ENCODE results near the gene TTC1.
"Not testable (repeated sequence)": the region's sequence is repeated elsewhere in the genome, so short reads cannot be mapped to it uniquely, and the experiment has no call there.

TTC1 gene

GRCh38 chr5:160001457-160001856 is 7.5 kb upstream of the TTC1 start:
- no peak for DNase-seq

DNA sequence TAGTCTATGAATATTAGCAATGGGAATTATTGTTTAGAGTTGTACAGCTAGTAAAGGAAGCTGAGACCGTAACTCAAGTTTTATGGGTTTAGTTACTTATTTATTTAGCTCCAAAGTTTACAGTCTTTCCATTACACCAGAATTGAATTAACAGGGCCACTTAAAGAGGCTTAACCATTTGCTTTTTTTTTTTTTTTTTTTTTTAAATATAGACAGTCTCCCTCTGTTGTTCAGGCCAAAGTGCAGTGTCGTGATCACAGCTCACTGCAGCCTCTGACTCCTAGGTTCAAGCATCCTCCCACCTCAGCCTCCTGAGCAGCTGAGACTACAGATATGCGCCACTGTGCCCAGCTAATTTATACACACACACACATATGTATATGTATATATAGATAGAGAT is 1.4 kb upstream of the TTC1 start:
- no peak for DNase-seq

- DNase-seq, result peak; percentile 7
Measured at GRCh38 chr5:160008529-160008876, 436 bp upstream of the TTC1 start.

DNA sequence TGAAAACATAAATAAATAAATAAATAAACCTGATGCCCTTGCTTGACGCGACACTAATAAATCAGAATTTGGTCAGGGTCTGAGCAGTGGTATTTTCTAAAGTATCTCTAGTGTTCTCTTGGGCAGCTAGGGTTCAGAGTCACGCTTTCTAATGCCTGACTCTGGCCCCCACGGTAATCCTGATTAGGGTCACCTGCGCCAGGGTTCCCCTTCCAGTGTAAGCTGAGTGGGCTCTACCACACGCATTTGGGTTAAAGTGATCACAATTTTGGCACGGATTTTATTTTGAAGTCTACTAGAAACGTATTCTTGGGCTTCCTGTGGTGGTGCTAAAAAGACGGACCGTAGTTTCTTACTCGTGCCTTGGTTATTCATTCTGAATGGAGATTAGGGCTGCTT is 651 bp downstream of the TTC1 start:
- no peak for DNase-seq

GRCh38 chr5:160011471-160011870 is 2.5 kb downstream of the TTC1 start:
- no peak for DNase-seq

DNA sequence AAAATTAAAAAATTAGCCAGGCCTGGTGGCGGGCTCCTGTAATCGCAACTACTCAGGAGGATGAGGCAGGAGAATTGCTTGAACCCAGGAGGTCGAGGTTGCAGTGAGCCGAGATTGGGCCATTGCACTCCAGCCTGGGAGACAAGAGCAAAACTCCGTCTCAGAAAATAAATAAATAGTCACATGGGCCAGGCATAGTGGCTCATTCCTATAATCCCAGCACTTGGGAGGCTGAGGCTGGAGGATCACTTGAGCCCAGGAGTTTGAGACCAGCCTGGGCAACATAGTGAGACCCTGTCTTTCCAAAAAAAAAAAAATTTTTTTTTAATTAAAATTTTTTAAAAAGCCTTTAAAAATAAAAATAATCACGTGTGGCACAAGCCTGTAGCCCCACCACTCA is 5.3 kb downstream of the TTC1 start:
- not testable (repeated sequence) for DNase-seq

GRCh38 chr5:160018945-160019625 is 10.1 kb downstream of the TTC1 start:
- DNase-seq, result no peak

DNA sequence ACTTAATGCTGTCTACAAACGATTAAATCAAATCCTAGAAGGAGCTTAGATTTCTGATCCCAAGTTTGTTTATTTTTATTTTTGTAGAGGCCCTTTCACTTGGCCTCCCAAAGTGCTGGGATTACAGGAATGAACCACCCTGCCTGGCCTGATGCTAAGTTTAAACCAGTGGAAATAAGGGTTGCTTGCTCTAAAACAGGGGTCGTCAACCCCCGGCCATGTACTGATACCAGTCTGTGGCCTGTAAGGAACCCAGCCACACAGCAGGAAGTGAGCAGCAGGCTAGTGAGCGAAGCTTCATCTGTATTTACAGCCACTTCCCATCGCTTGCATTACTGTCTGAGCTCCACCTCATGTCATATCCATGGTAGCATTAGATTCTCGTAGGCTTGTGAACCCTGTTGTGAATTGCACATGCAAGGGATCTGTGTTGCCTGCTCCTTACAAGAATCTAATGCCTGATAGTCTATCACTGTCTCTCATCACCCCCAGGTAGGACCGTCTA is 11.4 kb downstream of the TTC1 start:
- DNase-seq, result no peak

GRCh38 chr5:160020964-160021363 is 12.0 kb downstream of the TTC1 start:
- DNase-seq, result no peak

DNA sequence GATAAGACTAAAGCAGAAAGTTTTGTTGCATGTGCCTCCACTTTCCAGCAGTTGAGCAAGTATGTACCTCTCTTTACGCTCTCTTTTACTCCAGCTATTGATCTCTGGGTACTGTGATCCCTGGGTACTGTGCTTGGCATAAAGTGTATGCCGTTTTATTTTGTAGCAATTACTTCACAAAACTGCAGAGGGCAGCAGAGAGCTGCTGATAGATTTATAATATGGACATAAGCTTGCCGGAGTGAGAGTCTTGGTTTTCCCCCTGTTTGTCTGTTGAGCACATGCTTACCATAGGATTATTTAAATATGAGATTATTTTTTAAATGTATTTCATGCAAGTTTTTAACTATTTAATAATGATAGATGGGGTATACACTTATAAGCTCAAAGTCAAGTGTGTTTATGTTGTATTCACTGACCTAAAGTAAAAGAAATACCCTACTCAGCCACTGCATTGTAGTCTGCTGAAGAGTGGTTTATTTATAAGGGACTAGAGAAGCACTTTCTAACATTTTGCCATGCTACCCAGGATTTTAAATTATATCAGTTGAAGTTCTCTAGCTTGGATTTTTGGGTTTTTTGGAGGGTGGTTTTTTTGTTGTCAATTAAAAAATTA is 13.0 kb downstream of the TTC1 start:
- DNase-seq, result peak; percentile 67

- no peak for DNase-seq
Measured at GRCh38 chr5:160023007-160023907, 14.3 kb downstream of the TTC1 start.

GRCh38 chr5:160023908-160024630 is 15.1 kb downstream of the TTC1 start:
- no peak for DNase-seq

DNA sequence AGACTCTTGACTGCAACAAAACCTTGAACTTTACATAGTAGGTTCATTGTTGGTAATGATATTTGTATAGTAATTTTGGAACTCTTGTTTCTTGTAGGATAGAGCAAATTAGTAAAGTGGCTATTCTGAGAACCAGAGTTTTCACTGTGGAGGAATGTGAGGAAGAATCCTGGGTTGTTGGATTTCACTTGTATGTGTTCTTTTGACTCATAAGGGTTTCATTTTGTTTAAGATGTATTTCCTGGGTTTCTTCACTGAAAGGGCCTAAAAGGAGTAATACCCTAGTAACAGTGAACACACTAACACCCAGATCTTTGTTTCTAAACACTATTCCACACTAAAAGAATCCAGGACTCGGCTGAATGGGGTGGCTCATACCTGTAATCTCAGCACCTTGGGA is 20.1 kb downstream of the TTC1 start:
- DNase-seq, result no peak

DNA sequence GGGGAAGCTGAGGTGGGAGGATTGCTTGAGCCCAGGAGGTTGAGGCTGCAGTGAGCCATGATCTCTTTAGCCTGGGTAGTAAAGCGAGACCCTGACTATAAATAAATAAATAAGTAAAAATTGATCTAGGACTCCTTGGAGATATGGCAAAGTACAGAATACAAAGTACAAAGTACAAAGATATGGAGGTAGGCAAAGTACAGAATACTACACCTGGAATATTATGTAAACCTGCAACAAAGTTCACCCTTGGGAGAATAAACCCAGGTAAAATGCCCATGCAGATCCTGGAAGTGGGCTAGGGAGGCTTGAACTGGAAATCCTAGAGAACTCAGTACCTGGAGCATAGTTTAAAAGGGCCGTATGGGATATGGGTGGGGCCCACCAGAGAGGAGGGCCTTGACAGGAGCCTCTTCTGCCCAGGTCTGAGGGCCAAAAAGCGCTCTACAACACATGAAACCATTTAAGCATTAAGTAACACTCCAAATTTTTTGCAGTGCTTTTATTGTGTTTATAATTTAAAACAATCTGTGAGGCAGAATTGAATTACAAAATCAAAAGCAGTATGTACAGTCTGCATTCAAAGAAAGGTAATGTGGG is 20.7 kb downstream of the TTC1 start:
- no peak for DNase-seq

- DNase-seq, result no peak
Measured at GRCh38 chr5:160030631-160031377, 21.9 kb downstream of the TTC1 start.

DNA sequence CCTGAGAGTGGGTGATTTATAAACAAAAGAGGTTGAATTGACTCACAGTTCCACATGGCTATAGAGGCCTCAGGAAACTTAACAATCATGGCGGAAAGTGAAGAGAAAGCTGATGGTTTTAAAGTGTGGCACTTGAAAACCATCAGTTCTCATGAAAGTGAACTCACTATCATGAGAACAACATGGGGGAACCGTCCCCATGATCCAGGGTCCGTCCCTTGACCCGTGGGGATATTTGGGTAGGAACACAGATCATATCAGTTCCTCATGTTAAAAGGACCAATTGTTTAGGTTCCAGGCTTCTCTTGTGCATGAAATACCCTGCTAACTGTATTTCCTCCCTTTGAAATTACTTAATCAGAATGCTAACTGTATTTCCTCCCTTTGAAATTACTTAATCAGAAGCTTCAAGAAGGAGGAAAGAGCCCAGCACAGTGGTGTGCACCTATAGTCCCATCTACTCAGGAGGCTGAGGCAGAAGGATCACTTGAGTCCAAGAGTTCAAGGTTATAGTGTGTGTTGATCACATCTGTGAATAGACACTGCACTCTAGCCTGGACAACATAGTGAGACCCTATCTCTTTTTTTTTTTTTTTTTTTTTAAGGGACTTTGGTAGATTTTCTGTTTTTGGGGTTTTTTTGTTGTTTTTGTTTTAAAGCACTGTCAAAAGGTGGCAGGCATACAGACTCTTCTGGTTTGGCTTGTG is 24.8 kb downstream of the TTC1 start:
- DNase-seq, result no peak

GRCh38 chr5:160036243-160036642 is 27.3 kb downstream of the TTC1 start:
- no peak for DNase-seq

- no peak for DNase-seq
Measured at GRCh38 chr5:160036884-160037283, 27.9 kb downstream of the TTC1 start.

DNA sequence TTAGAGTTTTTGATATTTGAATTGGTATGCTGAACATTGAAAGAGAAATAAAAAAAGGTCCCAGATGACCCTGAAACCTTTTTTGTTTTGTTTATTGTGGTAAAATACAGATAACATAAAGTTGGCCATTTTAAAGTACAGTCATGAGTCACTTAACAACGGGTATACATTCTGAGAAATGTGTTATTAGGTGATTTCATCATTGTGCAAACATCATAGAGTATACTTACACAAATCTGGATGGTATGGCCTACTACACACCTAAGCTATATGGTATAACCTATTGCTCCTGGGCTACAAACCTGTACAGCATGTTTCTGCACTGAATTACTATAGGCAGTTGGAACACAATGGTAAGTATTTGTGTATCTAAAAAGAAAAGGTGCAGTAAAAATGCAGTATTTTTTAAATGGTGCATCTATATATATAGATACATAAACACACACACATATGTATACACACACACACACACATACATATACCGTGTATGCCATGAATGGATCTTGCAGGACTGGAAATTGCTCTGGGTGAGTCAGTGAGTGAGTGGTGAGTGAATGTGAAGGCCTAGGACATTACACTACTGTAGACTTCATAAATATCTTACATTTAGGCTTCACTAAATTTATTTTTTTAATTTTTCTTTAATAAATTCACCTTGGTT is 31.0 kb downstream of the TTC1 start:
- no peak for DNase-seq

DNA sequence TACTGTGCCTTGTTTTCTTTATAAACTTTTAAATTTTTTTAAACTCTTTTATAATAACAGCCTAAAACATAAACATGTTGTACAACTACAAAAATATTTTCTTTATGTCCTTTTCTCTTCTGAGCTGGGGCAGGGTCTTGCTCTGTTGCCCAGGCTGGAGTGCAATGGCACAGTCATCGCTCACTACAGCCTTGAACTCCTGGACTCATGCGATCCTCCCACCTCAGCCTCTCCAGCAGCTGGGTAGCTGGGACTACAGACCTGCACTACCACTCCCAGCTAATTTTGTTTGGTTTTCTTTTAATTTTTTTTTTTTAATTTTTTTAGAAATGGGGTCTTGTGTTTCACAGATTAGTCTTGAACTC is 31.5 kb downstream of the TTC1 start:
- DNase-seq, result no peak

- no peak for DNase-seq
Measured at GRCh38 chr5:160042671-160043070, 33.7 kb downstream of the TTC1 start.

Measured in CD4-positive, alpha-beta T cell treated with Interleukin-6 for 4 hours (primary cell).